ENCODE measurements around the gene MTA2.

- TF ChIP-seq POLR2A (IDR thresholded peaks at IDR 0.05) (no peak), POLR2AphosphoS5 (IDR thresholded peaks at IDR 0.05) (no peak), CTCF (IDR thresholded peaks at IDR 0.05) (no peak)
These were observed 1.8 kb downstream of the MTA2 start for GRCh38 chr11:62599901-62600300.
